D721Med (cell line): Measurements from ENCODE around the gene OR52B2.

Source experiments
- DNase-seq: peaks from one replicate; pipeline ENCODE4 v3.0.0; 2011; ENCODE audit warnings: low spot score; ENCODE audit not compliant: insufficient read length
- FAIRE-seq: peaks from 2 replicates; lab custom pipeline; 2011; peaks lifted over from hg19 to GRCh38; lab: Jason Lieb, UNC
- TF ChIP-seq, protein P1 (sequence below): IDR thresholded peaks from 2 replicates; pipeline ENCODE4 v1.5.1; 2012; ENCODE audit warnings: mild to moderate bottlenecking, control low read depth; ENCODE audit not compliant: insufficient read depth; ENCODE audit errors: missing control alignments

OR52B2 gene

DNA sequence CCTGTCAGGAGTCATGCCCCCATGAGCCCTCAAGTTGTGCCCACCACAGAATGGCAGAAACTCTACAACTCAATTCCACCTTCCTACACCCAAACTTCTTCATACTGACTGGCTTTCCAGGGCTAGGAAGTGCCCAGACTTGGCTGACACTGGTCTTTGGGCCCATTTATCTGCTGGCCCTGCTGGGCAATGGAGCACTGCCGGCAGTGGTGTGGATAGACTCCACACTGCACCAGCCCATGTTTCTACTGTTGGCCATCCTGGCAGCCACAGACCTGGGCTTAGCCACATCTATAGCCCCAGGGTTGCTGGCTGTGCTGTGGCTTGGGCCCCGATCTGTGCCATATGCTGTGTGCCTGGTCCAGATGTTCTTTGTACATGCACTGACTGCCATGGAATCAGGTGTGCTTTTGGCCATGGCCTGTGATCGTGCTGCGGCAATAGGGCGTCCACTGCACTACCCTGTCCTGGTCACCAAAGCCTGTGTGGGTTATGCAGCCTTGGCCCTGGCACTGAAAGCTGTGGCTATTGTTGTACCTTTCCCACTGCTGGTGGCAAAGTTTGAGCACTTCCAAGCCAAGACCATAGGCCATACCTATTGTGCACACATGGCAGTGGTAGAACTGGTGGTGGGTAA lies 29.2 kb upstream of the OR52B2 start, which contains the start of gene OR52W1:
OR52W1 (plus strand) TSS at position 51 of the 637 bp plus-strand sequence; CDS start at position 51, 0 bp downstream.
- FAIRE-seq (no peak), DNase-seq (no peak)
- TF ChIP-seq, protein P1, sequence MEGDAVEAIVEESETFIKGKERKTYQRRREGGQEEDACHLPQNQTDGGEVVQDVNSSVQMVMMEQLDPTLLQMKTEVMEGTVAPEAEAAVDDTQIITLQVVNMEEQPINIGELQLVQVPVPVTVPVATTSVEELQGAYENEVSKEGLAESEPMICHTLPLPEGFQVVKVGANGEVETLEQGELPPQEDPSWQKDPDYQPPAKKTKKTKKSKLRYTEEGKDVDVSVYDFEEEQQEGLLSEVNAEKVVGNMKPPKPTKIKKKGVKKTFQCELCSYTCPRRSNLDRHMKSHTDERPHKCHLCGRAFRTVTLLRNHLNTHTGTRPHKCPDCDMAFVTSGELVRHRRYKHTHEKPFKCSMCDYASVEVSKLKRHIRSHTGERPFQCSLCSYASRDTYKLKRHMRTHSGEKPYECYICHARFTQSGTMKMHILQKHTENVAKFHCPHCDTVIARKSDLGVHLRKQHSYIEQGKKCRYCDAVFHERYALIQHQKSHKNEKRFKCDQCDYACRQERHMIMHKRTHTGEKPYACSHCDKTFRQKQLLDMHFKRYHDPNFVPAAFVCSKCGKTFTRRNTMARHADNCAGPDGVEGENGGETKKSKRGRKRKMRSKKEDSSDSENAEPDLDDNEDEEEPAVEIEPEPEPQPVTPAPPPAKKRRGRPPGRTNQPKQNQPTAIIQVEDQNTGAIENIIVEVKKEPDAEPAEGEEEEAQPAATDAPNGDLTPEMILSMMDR, result no peak

DNA sequence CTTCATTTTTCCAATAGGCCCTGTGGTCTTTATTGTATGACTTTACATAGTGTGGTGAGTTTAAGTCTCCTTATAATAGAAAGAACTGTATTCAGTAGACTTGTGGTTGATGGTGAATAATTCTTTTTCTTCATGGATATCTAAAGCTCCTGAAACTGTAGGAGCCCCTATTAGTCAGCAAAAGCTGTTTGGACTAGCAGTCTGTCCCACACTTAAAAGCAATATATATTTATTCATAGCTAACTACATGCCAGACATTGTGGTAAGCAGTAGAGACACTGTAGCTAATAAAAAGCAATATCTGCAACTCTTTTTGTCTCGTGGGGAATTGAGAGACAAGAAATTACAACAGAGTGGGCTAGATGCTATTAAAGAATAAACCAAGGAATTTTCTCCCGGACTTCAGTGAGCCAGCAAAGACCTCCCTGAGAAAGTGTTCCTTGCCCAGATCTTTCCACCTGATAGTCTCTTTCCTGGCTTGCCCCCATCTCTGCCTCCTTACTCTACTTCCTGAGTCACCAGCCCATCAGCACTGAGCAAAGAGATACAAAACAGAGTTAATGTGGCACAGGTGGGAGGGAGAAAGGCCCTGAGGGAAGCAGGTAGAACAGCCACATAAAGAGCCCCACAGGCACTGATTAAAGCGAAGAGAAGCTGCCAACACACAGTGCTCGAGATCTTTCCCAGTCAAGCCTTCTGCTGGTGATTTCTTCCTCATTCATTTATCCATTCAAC lies 27.5 kb upstream of the OR52B2 start:
- no peak for DNase-seq
- TF ChIP-seq, protein P1, result no peak
- no peak for FAIRE-seq

DNA sequence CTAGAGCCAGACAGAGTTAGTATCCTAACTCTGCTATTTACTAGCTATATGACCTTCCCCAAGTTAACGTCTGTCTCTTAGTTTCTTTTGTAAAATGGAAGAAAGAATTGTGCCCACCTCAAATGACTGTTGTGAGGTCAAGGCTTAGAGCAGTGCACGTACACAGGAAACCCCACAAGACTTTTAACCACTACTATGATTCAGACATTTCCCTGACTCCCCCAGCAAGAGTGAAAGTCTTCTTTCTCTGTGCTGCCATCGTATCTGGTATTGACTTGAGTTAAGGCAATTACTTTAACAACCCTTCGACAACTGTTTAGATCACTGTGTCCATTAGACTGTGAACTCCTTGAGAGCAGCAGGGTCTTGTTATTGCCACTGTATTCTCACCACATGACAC lies 26.3 kb upstream of the OR52B2 start:
- TF ChIP-seq, protein P1, result no peak
- FAIRE-seq (no peak), DNase-seq (no peak)

GRCh38 chr11:6194065-6194581 lies 24.0 kb upstream of the OR52B2 start:
- DNase-seq (no peak), FAIRE-seq (no peak)
- TF ChIP-seq, protein P1, result no peak

DNA sequence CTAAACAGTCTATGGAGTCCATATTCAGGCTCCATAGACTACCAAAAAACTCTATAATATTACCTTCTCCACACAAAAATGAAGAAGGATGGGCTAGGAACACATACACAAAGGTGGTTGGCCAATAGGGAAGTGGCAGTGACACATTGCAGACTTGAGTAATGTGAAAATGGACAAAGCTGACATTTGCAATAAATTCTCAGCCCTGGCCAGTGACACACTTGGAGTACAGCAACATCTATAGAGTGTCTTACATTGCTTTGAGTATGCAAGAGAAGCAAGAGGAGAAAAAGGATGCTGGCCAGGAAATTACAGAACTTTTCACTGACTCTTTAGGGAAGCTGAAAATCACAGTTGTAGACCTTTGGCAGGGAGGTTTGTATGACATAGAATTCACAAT lies 21.6 kb upstream of the OR52B2 start:
- FAIRE-seq (no peak), DNase-seq (no peak)
- TF ChIP-seq, protein P1, result no peak

- DNase-seq (no peak), FAIRE-seq (no peak)
- TF ChIP-seq, protein P1, result no peak
Observed at GRCh38 chr11:6175440-6175839, 5.3 kb upstream of the OR52B2 start.
